C4-2B (cell line): ENCODE measurements around the gene HRH2.

Experiments used
- CTCF ChIP-seq: fragments of 450-650 bp; conservative IDR thresholded peaks from 2 replicates; pipeline ENCODE4 v1.5.1; 2017; ENCODE audit warnings: mild to moderate bottlenecking
- ZFX ChIP-seq: fragments of 450-650 bp; IDR thresholded peaks from 2 replicates; pipeline ENCODE4 v1.6.1; 2017

GRCh38 chr5:175736652-175737051 lies 78.8 kb downstream of the HRH2 start:
- TF ChIP-seq ZFX, result no peak
- TF ChIP-seq CTCF, result no peak
